Astrocyte of the cerebellum (primary cell): ENCODE measurements around the gene LRRC58.
A peak's percentile ranks its signal among the peaks of the same experiment; 100 is the strongest.

ENCODE experiments used
- DNase-seq: peaks from one replicate; pipeline ENCODE4 v3.0.0-alpha.2; 2011; ENCODE audit warnings: low read depth
- H3K4me3 ChIP-seq: 2 replicates; pipeline ENCODE4 v1.5.1; 2011; ENCODE audit warnings: mild to moderate bottlenecking, low read depth, low read length, moderate library complexity
- in situ Hi-C: cut with HindIII; loops from 2 replicates; pipeline ENCODE4 v1.10.0; 2017; ENCODE audit warnings: low sequenced_read_pairs
- TF ChIP-seq, protein P1 (sequence below): IDR thresholded peaks from 2 replicates; pipeline ENCODE4 v1.5.1; 2012; ENCODE audit warnings: low read length, low read depth, moderate library complexity, mild to moderate bottlenecking; ENCODE audit errors: missing control alignments

The LRRC58 gene

DNA sequence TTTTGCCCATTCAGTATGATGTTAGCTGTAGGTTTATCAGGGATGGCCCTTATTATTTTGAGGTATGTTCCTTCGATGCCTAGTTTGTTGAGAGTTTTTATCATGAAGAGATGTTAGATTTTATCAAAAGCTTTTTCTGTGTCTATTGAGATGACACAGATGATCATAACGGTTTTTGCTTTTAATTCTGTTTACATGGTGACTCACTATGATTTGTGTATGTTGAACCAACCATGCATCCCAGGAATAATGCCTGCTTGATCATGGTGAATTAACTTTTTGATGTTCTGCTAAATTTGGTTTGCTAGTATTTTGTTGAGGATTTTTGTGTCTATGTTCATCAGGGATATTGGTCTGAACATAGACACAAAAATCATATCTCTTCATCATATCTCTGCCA lies 72.4 kb downstream of the LRRC58 start:
- no peak overlapping the region for H3K4me3 ChIP-seq
- no peak for DNase-seq
- in situ Hi-C loops = no loop called here
- TF ChIP-seq, protein P1, sequence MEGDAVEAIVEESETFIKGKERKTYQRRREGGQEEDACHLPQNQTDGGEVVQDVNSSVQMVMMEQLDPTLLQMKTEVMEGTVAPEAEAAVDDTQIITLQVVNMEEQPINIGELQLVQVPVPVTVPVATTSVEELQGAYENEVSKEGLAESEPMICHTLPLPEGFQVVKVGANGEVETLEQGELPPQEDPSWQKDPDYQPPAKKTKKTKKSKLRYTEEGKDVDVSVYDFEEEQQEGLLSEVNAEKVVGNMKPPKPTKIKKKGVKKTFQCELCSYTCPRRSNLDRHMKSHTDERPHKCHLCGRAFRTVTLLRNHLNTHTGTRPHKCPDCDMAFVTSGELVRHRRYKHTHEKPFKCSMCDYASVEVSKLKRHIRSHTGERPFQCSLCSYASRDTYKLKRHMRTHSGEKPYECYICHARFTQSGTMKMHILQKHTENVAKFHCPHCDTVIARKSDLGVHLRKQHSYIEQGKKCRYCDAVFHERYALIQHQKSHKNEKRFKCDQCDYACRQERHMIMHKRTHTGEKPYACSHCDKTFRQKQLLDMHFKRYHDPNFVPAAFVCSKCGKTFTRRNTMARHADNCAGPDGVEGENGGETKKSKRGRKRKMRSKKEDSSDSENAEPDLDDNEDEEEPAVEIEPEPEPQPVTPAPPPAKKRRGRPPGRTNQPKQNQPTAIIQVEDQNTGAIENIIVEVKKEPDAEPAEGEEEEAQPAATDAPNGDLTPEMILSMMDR = no peak

DNA sequence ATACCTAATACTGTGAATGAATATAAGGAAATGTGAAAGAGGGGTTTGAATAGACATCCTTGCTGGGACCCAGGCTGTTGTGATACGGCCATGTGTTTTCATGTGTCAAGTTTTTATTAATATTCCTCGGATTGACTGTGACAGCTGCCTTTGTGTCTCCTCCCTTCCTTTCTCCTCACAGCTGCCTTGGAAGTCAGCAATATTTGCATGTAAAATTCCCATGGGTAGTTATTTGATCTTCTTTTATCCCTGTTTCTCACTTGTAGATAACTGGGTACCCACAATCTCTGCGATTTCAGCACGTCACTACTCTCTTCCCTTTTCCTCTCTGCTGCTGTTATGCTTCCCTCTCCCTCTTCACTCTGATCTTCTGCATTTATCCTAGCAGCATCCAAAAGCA lies 73.5 kb downstream of the LRRC58 start:
- no peak for DNase-seq
- TF ChIP-seq, protein P1 = no peak
- no peak overlapping the region for H3K4me3 ChIP-seq
- in situ Hi-C loops = no loop called here

DNA sequence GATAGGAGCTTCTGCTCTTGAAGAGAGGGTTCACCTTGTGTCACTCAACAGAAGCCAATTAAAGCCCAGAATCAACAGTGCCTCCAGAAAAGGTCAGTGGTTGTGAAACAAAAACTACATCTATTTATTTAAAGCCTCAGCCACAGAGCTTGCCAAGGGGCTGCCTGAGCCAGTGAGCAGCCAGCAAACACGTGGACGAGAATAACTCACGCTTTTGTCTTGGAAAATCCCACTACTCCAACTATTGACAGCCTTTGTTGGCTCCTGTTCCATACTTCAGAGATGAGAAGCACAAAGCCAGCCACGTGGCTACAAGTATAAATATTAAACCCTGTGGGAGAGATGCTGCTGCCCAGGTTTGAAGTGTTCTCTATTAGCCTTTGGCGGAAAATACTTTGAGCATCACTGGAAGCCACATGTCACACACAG lies 74.4 kb downstream of the LRRC58 start:
- H3K4me3 ChIP-seq = no peak overlapping the region
- in situ Hi-C loops = no loop called here
- TF ChIP-seq, protein P1 = no peak
- peak; percentile 58 for DNase-seq
